K562 (cell line): ENCODE measurements around the gene MTHFD2. TPM values are rescaled to one million over a fixed set of nuclear protein-coding genes. Genes with fewer than 3 reads are reported as not detected.

Experiments used
- ATAC-seq: fragments of 200-7000 bp; cut with Tn5 transposase; 3 replicates; pipeline ENCODE4 v1.9.1; 2020; ENCODE audit warnings: moderate library complexity
- BruUV-seq: library from RNA; stranded (reverse); fragments of 400-500 nt; replicated peaks from 2 replicates; lab custom pipeline; 2021; lab: Mats Ljungman, UMichigan
- CTCF ChIA-PET: fragments of 300-600 bp; formaldehyde crosslinking; extraction: SDS; loops from one replicate; lab custom pipeline; 2021; ENCODE audit warnings: low intra/inter-chr PET ratio; lab: Yijun Ruan, JAX
- POLR2A ChIA-PET: fragments of 300-600, 350-650 bp; sonication (Branson Sonifier 250); formaldehyde crosslinking; extraction: SDS; loops from one replicate; lab custom pipeline; 2021; ENCODE audit warnings: antibody characterized with exemption, inconsistent platforms; lab: Yijun Ruan, JAX
- DNase-seq, 4 experiments: peaks; one replicate each; pipeline versions ENCODE4 v3.0.0 to v3.0.0-alpha.2; 2011 to 2018; ENCODE audit warnings: low spot score in 3 of 4, mixed read lengths in 3 of 4; ENCODE audit errors: extremely low read depth in 1 of 4
- FAIRE-seq: peaks from 2 replicates; lab custom pipeline; 2011; peaks lifted over from hg19 to GRCh38; lab: Jason Lieb, UNC
- H2AFZ ChIP-seq: 2 replicates; pipeline ENCODE4 v1.6.0; 2011; ENCODE audit warnings: low read depth, low read length, control low read depth, inconsistent platforms
- H3K27ac ChIP-seq: fragments of 200-600 bp; 3 replicates; pipeline ENCODE4 v1.8.0; 2011; ENCODE audit warnings: low read depth, mild to moderate bottlenecking, control low read depth, inconsistent platforms, low read length, moderate library complexity, mixed read lengths; ENCODE audit errors: extremely low read depth
- H3K27me3 ChIP-seq, 2 experiments: fragments of 300-600 bp in 1 of 2; 2 replicates in 1 of 2; 3 replicates in 1 of 2; pipeline versions ENCODE4 v1.6.0 to v1.8.0; 2011; ENCODE audit warnings: inconsistent platforms in 2 of 2, low read length in 2 of 2, mild to moderate bottlenecking in 1 of 2, mixed read lengths in 1 of 2, moderate library complexity in 1 of 2; ENCODE audit not compliant: control insufficient read depth in 2 of 2, insufficient read depth in 2 of 2
- H3K36me3 ChIP-seq: fragments of 300-600 bp; 3 replicates; pipeline ENCODE4 v1.8.0; 2011; ENCODE audit warnings: mild to moderate bottlenecking, low read length, inconsistent platforms; ENCODE audit not compliant: control insufficient read depth, insufficient read depth
- H3K4me1 ChIP-seq, 2 experiments: fragments of 200-600 bp in 1 of 2; replicated peaks in 1 of 2; 2 replicates in 1 of 2; 3 replicates in 1 of 2; pipeline versions ENCODE4 v1.5.1 to v1.8.0; 2011; ENCODE audit warnings: inconsistent platforms in 2 of 2, low read length in 2 of 2, mild to moderate bottlenecking in 1 of 2, mixed read lengths in 1 of 2, moderate library complexity in 1 of 2; ENCODE audit not compliant: control insufficient read depth in 2 of 2, insufficient read depth in 2 of 2
- H3K4me2 ChIP-seq: 2 replicates; pipeline ENCODE4 v1.6.1; 2011; ENCODE audit warnings: low read length, control low read depth, inconsistent platforms, mixed read lengths; ENCODE audit not compliant: insufficient read depth
- H3K4me3 ChIP-seq: fragments of 200-600 bp; sonication (generic), shearing (Covaris generic); 2 replicates; pipeline ENCODE4 v1.5.1; 2016; ENCODE audit warnings: control low read depth, inconsistent platforms
- H3K79me2 ChIP-seq: fragments of 200-600 bp; 3 replicates; pipeline ENCODE4 v1.8.0; 2011; ENCODE audit warnings: low read length, inconsistent platforms; ENCODE audit not compliant: control insufficient read depth, insufficient read depth
- H3K9ac ChIP-seq, 2 experiments: 2 replicates each; pipeline versions ENCODE4 v1.6.0 to v1.6.1; 2011; ENCODE audit warnings: low read depth in 2 of 2, low read length in 2 of 2, control low read depth in 1 of 2, inconsistent platforms in 1 of 2, mild to moderate bottlenecking in 1 of 2, mixed read lengths in 1 of 2; ENCODE audit not compliant: insufficient read depth in 1 of 2
- H3K9me1 ChIP-seq: one replicate; pipeline ENCODE4 v1.6.0; 2011; ENCODE audit warnings: inconsistent platforms, mild to moderate bottlenecking, low read length, moderate library complexity; ENCODE audit not compliant: control insufficient read depth, insufficient read depth
- H3K9me3 ChIP-seq: replicated peaks from 2 replicates; pipeline ENCODE4 v1.5.1; 2011; ENCODE audit warnings: low read depth, low read length, inconsistent platforms; ENCODE audit not compliant: control insufficient read depth, insufficient read depth
- H4K20me1 ChIP-seq: replicated peaks from 2 replicates; pipeline ENCODE4 v1.6.1; 2011; ENCODE audit warnings: low read length, inconsistent platforms, mixed read lengths; ENCODE audit not compliant: control insufficient read depth, insufficient read depth
- ATF1 ChIP-seq, 2 experiments: fragments of 450-650 bp in 1 of 2; IDR thresholded peaks; 2 replicates each; pipeline ENCODE4 v1.6.1; 2016; ENCODE audit warnings: missing compliant biosample characterization in 1 of 2, missing genetic modification characterization in 1 of 2
- HCFC1 ChIP-seq: IDR thresholded peaks from 2 replicates; pipeline ENCODE4 v1.6.1; 2012; ENCODE audit warnings: low read depth, low read length, improper control_type of control experiment
- KDM5B ChIP-seq: fragments of 200-600 bp; sonication (generic); IDR thresholded peaks from 2 replicates; pipeline ENCODE4 v1.6.1; 2012; ENCODE audit warnings: low read depth, mild to moderate bottlenecking, moderate library complexity, low read length, control low read depth, inconsistent platforms; ENCODE audit not compliant: insufficient replicate concordance
- MTF1 ChIP-seq: fragments of 250-450 bp; sonication (Bioruptor Pico); IDR thresholded peaks from 2 replicates; pipeline ENCODE4 v1.9.0; 2021; ENCODE audit warnings: moderate library complexity, mild to moderate bottlenecking, inconsistent platforms, borderline replicate concordance
- NCOA6 ChIP-seq: fragments of 450-650 bp; IDR thresholded peaks from 2 replicates; pipeline ENCODE4 v1.6.1; 2017; ENCODE audit warnings: mild to moderate bottlenecking
- POLR2G ChIP-seq: fragments of 200-400 bp; formaldehyde crosslinking; IDR thresholded peaks from 2 replicates; pipeline ENCODE4 v1.6.1; 2017; ENCODE audit warnings: low read depth, mild to moderate bottlenecking, antibody characterized with exemption, low read length, moderate library complexity
- POLR2H ChIP-seq: IDR thresholded peaks from 2 replicates; pipeline ENCODE4 v1.6.1; 2016; ENCODE audit warnings: missing genetic modification characterization, low read depth, mild to moderate bottlenecking, control low read depth, missing compliant biosample characterization, moderate library complexity
- RBM34 ChIP-seq: fragments of 200-400 bp; formaldehyde crosslinking; IDR thresholded peaks from 2 replicates; pipeline ENCODE4 v1.6.1; 2018; ENCODE audit warnings: low read length, borderline replicate concordance; ENCODE audit not compliant: insufficient read depth
- TEAD4 ChIP-seq, 2 experiments: sonication (generic) in 1 of 2; formaldehyde crosslinking in 1 of 2; IDR thresholded peaks; 2 replicates each; pipeline versions ENCODE4 v1.6.1 to v1.8.0; 2012 to 2022; ENCODE audit warnings: borderline replicate concordance in 1 of 2, inconsistent platforms in 1 of 2, low read length in 1 of 2, mild to moderate bottlenecking in 1 of 2, missing genetic modification reagents in 1 of 2
- ZEB2 ChIP-seq: fragments of 450-650 bp; IDR thresholded peaks from 2 replicates; pipeline ENCODE4 v1.6.1; 2016
- ZFPM2 ChIP-seq: fragments of 250-450 bp; sonication (Bioruptor Pico); IDR thresholded peaks from 2 replicates; pipeline ENCODE4 v1.5.1; 2022; ENCODE audit warnings: mild to moderate bottlenecking
- ZNF263 ChIP-seq: sonication (generic); formaldehyde crosslinking; IDR thresholded peaks from 2 replicates; pipeline ENCODE4 v1.8.0; 2022; ENCODE audit warnings: mild to moderate bottlenecking, missing genetic modification reagents, borderline replicate concordance
- ZNF274 ChIP-seq: IDR thresholded peaks from 2 replicates; pipeline ENCODE4 v1.6.1; 2011; ENCODE audit warnings: low read depth, mild to moderate bottlenecking, low read length, moderate library complexity, borderline replicate concordance
- ZNF696 ChIP-seq: fragments of 250-450 bp; sonication (Bioruptor Pico); conservative IDR thresholded peaks from 2 replicates; pipeline ENCODE4 v1.4.0; 2020; ENCODE audit warnings: mild to moderate bottlenecking, moderate library complexity
- WGBS: fragments of 100-300 bp; shearing (Covaris generic); methylation state at CpG from one replicate; pipeline ENCODE4 v1.1.6; 2016; ENCODE audit warnings: low coverage, mixed read lengths; ENCODE audit not compliant: insufficient coverage; ENCODE audit errors: missing lambda C conversion rate; 5-methylcytosine and 5-hydroxymethylcytosine counted together
- in situ Hi-C: fragments of 300-500 bp; cut with MboI; formaldehyde crosslinking; loops from 4 replicates; pipeline ENCODE4 v1.15.0; 2018; ENCODE audit warnings: inconsistent platforms, mixed read lengths
- intact Hi-C: fragments of 100-400 bp; cut with micrococcal nuclease; formaldehyde crosslinking; loops from 2 replicates; pipeline ENCODE4 v1.14.2; 2022
- polyA plus RNA-seq, 8 experiments: library from polyadenylated mRNA; depleted of rRNA in 4 of 8; stranded (reverse) in 5 of 8; unstranded in 3 of 8; fragments of >200 nt; fragmentation: Nextera tagmentation in 2 of 8; fragmentation: Illumina TruSeq in 1 of 8; extraction: Ambion mirVana in 2 of 8; extraction: Trizol in 1 of 8; gene quantifications; 2 replicates each; pipeline versions ENCODE4 v1.2.1 to v1.2.3, GENCODE V29; 2011 to 2014; ENCODE audit warnings: inconsistent platforms in 1 of 8, missing spikeins in 1 of 8
- total RNA-seq, 7 experiments: library from RNA; depleted of rRNA in 6 of 7; stranded (reverse); fragments of >200 nt in 6 of 7; fragmentation: Illumina TruSeq in 2 of 7; extraction: Trizol in 2 of 7; gene quantifications; 2 replicates each; pipeline versions ENCODE4 v1.2.1 to v1.2.3, GENCODE V29; 2011 to 2021; ENCODE audit warnings: low replicate concordance in 1 of 7
- TF ChIP-seq, protein P1 (sequence below): fragments of 450-650 bp; formaldehyde crosslinking; IDR thresholded peaks from 2 replicates; pipeline ENCODE4 v1.4.0; 2020; ENCODE audit warnings: mild to moderate bottlenecking, mixed read lengths
- TF ChIP-seq, protein P2 (sequence below), 2 experiments: IDR thresholded peaks; 2 replicates each; pipeline ENCODE4 v1.6.1; 2011; ENCODE audit warnings: borderline replicate concordance in 1 of 2, control low read depth in 1 of 2, low read depth in 1 of 2, low read length in 1 of 2, mild to moderate bottlenecking in 1 of 2, mixed read lengths in 1 of 2, moderate library complexity in 1 of 2; ENCODE audit not compliant: insufficient read depth in 1 of 2, insufficient read length in 1 of 2, poor library complexity in 1 of 2, severe bottlenecking in 1 of 2; ENCODE audit errors: extremely low read depth in 1 of 2

The MTHFD2 gene
- total and polyA plus RNA-seq, 9 of the 15 experiments (the other 6 are each of a cell fraction or from before 2014, with no cell fraction given) = 113 to 520 (median 234) TPM

DNA sequence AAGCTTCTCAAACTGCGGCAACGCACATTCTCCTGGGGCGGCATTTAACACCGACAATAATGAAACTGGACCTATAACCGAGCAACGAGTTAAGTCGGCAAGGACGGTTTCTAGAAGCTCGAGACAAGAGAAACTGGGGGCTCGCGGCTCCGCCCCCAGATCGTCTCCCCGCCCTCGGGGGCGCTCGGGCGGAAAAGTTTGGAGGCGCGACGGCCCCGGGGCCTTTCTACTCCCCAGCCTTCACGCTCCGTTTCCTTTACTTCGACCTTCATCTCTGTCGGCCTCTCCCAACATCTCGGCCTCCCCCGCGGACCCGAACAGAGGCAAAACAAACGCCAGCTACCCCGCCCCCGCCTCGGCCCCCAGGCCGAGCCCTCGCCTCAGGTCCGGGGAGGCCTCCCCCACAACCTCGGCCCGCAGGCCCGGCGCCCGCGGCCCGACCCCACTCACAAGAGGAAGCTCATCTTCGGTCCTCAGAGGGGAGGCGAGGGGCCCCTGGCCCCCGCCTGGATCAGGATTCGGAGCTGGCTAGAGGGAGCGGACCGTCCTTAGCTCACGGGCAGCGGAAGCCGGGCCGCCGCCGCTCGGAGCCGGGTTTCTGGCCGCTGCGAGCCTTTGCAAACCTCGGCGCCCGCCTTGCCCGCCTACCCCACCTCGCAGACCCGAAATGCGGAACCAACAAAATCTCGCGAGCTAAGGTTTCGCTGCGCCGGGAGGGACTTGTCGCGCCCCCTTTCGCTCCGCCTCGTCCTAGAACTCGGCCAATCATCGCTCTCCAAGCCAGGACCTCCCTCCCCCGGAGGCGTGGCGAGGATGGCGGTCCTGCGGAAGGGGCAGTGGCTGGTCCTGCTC is 20.0 kb upstream of the MTHFD2 start, which contains the start of gene MOB1A:
MOB1A (minus strand) TSS at position 669 of the 852 bp plus-strand sequence; CDS start at position 464, 205 bp downstream.
- H4K20me1 ChIP-seq = no peaks in the 10 kb centered on the region; the same call in 1 of the 2 replicates
- no peaks in the 10 kb centered on the region for H3K27me3 ChIP-seq
- in situ Hi-C loops (no loop called here), intact Hi-C loops (no loop called here)
- under 1% methylated on average over 62 of the region's 84 CpGs for WGBS
- BruUV-seq = no TSS peak
- H3K9ac ChIP-seq = peak within 1 kb of the TSS; percentile 79 to 95
- H3K36me3 ChIP-seq = peaks cover 17% of the 10 kb centered on the region; the same call in 2 of the 3 replicates
- peak within 1 kb of the TSS; percentile 83 for H3K27ac ChIP-seq
- CTCF ChIA-PET = interaction anchor here (0.7 kb wide), 1 partner anchor 336 kb away, joined by 3 read pairs; no protein-coding TSS in a partner anchor
- peak within 1 kb of the TSS; percentile 60 for H2AFZ ChIP-seq
- DNase-seq (peak; percentile 96 to 99 (median 98)), FAIRE-seq (peak; percentile 98), ATAC-seq (peak; percentile 93)
- H3K4me3 ChIP-seq = peak within 1 kb of the TSS; percentile 81
- peaks cover 14 to 19% of the 10 kb centered on the region in 2 experiments for H3K4me1 ChIP-seq
- no peaks in the 10 kb centered on the region for H3K9me1 ChIP-seq
- POLR2A ChIA-PET = interaction anchor here (0.6 to 6.5 kb wide), 21 partner anchors 10 to 442 kb away, joined by 3 to 98 read pairs (median 5); partner anchors contain the start of genes BOLA3, DUSP11, MTHFD2 and TPRKB
- no peaks in the 10 kb centered on the region for H3K9me3 ChIP-seq
- H3K79me2 ChIP-seq = peaks cover 51% of the 10 kb centered on the region
- peak within 1 kb of the TSS; percentile 86 for H3K4me2 ChIP-seq
- TF ChIP-seq ZNF274 (no peak), NCOA6 (no peak), TEAD4 (IDR thresholded peaks at IDR 0.05; ENCODE audit: low read length) (0 out of 2 replicates have a peak, but pooled peaks have one; percentile 8), TEAD4 (CRISPR knock-in tag; IDR thresholded peaks at IDR 0.05; ENCODE audit: borderline replicate concordance) (no peak), ZEB2 (no peak), KDM5B (peak; percentile 64), POLR2G (peak; percentile 99), ZFPM2 (CRISPR knock-in tag) (no peak), ATF1 (CRISPR knock-in tag; IDR thresholded peaks at IDR 0.05) (no peak), ATF1 (tag; IDR thresholded peaks at IDR 0.05) (peak; percentile 54; the same call in 1 of the 2 replicates), MTF1 (no peak), POLR2H (peak; percentile 92), RBM34 (no peak), HCFC1 (peak; percentile 27; the same call in 1 of the 2 replicates), ZNF696 (no peak), ZNF263 (no peak)
- TF ChIP-seq, protein P1, sequence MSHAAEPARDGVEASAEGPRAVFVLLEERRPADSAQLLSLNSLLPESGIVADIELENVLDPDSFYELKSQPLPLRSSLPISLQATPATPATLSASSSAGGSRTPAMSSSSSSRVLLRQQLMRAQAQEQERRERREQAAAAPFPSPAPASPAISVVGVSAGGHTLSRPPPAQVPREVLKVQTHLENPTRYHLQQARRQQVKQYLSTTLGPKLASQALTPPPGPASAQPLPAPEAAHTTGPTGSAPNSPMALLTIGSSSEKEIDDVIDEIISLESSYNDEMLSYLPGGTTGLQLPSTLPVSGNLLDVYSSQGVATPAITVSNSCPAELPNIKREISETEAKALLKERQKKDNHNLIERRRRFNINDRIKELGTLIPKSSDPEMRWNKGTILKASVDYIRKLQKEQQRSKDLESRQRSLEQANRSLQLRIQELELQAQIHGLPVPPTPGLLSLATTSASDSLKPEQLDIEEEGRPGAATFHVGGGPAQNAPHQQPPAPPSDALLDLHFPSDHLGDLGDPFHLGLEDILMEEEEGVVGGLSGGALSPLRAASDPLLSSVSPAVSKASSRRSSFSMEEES = no peak
- TF ChIP-seq, protein P2, sequence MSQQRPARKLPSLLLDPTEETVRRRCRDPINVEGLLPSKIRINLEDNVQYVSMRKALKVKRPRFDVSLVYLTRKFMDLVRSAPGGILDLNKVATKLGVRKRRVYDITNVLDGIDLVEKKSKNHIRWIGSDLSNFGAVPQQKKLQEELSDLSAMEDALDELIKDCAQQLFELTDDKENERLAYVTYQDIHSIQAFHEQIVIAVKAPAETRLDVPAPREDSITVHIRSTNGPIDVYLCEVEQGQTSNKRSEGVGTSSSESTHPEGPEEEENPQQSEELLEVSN (IDR thresholded peaks at IDR 0.05; ENCODE audit: borderline replicate concordance in 1 of 2, extremely low read depth in 1 of 2, insufficient read depth in 1 of 2, insufficient read length in 1 of 2, low read depth in 1 of 2, low read length in 1 of 2, poor library complexity in 1 of 2, severe bottlenecking in 1 of 2) = peak; percentile 43 to 68
